Kidney glomerular epithelial cell (primary cell): Measurements from ENCODE around the gene RBM26.
"Not testable (repeated sequence)": the region's sequence is repeated elsewhere in the genome, so short reads cannot be mapped to it uniquely, and the experiment has no call there.

Source experiments
- DNase-seq: peaks from one replicate; lab custom pipeline; 2025; lab: John Stamatoyannopoulos, UW

RBM26 gene

DNA sequence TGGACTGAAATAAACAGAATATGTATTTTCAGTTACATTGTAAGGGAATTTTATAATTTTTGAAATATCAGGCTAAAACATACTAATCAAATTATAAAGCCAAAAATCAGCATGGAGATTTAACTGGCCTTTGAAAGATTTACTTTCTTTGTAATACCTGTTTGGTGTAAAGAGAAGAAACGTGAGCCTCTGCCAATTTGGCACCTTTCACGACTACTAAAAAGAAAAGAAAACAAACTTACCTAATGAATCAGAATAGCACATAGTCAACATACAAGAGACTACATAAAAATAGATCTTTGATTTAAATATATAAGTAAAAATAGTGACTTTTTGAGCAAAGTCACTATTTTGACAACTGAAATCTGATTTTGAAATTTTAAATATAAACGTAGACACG is 87.4 kb downstream of the RBM26 start:
- no peak for DNase-seq

DNA sequence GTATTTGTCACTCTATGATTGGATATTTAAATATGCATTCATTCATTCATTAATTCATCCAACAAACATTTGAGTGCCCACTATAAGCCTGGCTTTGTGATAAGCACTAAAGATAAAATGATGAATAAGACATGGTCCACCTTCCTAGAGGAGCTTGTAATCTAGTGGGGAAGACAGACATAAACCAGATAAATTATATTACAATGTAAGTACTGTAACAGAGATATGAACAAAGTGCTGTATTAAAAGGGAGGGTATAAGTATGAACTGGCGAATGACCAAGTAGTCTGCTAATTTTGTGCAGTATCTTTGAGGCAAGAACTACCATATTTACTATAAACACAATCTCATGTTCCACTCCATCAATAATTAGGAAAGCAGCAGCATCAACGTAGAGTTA is 88.2 kb downstream of the RBM26 start:
- no peak for DNase-seq

DNA sequence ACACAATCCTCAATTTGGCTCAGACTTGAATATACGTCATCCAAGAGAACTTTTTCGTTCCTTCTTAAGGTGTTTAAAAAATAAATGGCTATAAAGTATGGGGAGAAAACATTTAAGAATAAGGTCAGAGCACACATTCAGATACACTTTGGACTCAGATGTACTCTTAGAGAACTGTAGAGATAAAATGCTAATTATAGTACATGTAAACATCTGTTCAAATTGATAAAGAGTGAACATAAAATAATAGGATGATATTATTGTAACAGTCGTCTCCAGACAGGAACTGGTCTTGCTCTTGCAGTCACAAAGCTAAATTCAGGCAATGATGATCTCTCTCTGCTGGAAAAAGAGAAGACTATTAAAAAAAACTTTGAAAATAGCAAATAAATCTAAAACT is 91.4 kb downstream of the RBM26 start:
- DNase-seq = no peak

DNA sequence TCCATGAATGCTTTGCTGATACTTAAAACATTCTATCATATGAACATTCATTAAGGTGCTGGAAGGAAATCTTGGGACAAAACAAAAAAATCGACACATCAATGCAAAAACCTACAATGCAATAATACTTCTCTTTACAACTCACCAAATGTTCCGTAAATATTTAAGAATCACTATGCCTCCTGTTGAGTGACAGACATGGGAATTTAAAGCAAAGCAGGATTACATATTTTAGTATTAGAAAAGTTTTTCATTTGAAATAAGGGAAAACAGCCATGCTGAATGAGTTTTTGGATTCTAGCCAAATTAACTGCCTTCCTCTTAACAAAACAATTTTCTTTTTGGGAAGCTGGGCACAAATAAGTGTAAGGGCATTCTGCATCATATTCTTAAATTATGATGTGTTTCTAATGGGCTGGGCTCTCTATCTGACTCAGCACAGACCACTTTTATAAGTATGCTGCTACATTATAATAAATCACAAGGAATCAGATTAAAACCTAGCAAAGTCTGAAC is 93.7 kb downstream of the RBM26 start:
- DNase-seq = no peak

DNA sequence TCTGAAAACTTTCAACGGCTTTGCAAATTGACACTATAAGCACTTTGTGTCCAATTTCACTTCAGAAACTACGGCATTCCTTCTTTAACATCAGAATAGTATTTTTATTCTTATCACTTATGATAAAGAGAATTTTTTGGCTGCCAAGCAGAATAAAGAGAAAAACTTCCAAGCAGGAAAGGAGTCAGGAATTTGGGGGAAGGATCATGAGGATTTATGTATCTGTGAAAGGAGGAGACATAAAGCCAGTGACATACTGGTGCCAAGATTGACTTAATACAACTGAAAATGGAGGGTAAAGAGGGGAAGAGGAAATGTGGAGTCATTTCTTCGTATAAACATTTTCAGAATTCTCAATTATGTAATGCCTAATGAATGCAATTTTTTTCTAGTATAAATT is 94.7 kb downstream of the RBM26 start:
- no peak for DNase-seq

DNA sequence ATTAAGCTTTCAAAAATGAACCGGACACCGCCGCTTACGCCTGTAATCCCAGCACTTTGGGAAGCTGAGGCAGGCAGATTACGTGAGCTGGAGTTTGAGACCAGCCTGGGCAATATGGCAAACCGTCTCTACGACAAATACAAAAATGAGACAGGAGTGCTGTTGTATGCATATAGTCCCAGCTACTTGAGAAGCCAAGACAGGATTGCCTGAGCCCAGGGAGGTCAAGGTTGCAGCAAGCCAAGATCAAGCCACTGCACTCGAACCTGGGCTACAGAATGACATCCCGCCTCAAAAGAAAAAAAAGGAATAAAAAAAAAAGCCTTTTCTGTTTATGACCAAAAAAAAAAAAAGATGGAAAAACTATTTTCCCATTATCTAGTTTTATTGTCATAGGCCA is 96.4 kb downstream of the RBM26 start:
- DNase-seq = no peak

DNA sequence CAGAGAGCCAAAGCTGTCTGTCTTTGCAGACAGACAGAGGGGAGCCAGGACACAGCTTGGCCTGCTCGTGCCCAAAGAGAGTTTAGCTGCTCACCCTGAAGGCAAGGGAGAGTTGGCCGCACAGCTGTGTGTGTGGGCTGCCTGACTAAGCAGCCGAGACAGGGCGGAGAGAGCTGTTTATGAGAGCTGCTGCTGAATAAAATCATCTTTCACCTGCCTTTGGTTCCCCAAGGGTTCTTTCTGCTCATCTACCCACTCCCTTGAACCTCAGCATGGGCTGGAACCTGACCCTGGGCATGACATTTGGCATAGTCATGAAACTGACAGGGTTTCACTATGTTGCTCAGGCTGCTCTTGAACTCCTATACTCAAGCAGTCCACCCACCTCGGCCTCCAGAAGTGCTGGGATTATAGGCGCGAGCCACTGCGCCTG is 98.2 kb downstream of the RBM26 start:
- DNase-seq = no peak

DNA sequence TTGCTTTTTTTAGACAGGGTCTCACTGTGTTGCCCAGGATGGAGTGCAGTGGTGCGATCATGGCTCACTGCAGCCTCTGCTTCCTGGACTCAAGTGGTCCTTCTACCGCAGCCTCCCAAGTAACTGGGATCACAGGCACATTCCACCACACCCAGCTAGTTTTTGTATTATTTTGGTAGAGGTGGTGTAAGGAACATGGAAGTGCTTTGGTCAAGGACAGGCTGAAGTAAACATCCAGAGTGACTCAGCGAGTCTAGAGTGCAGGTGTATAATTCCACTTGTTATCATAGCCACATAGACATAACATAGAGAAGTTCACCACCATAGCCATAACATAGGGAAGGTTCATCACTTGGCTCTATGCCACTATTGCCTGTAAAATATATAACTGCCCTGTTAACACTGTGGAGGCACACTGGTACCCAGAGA is 98.6 kb downstream of the RBM26 start:
- no peak for DNase-seq

DNA sequence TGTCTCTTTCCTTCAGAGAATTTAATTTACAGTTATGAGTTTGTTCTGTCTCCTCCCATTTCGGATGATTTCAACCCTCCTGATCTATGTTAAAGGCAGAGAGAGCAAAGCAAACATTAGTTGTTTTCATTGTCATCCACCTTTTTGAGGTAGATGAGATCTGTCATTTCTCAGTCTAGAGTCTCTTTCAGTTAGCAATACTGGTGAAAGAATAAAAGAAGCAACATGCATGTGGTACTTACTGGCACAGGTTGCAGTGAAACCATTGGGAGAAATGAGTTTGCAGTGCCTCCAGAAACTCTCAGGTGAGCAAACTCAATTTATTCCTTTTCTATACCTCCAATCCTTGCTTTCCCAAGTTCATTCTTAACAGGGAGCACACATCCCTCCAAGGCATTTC is 99.4 kb downstream of the RBM26 start:
- no peak for DNase-seq

DNA sequence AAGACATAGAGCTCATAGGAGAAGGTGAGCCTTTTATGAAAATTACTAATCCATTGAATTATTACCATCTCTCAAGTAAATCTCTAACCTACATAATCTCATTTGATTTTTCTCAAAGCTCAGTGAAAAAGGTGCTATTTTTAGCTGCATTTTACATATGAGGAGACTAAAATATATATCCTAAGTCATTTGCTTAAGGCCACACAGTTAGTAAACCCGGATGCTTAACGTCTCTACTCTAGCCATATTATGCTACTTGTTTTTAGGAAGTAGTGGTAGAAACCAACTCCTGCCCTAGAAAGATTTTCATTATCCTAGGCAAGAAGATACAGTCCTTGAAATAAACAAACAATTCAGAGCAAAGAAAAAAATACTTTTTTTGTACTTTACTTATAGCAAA is 108.9 kb downstream of the RBM26 start:
- DNase-seq = no peak

DNA sequence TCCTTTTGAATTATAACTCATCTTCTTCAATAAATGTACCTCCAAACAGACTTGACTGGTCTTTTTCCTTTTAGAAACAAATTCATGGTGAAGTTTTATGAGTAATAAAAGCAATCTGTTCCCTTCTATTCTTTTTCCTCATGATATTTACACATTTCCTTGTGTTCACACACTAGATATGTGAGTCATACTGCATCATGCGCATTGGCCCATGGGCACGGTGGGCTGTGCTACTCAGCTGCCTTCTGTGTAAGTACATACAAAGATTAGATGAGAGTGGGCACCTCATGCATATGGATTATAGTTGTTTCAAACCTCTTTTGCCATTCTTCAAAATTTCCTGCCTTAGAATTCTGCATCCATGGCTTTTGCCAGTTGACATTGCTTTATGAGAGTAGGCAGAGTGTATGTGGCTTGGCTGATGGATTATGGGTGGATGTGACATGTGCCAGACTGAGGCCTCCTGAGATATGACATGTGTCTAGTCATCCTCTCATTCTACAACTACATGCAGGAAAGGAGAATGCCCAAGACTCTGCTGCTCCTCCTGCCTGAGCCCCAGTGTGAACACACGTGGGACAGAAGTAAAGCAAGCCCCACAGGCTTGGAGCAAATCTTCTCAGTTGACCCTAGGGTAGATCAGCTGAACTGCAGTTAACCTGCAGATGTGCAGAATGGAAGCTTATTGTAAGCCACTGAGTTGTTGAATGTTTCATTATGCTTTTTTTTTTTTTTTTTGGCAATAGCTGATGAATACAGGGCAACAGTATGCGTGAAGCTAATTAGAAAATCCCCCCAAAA is 109.9 kb downstream of the RBM26 start:
- DNase-seq = no peak

DNA sequence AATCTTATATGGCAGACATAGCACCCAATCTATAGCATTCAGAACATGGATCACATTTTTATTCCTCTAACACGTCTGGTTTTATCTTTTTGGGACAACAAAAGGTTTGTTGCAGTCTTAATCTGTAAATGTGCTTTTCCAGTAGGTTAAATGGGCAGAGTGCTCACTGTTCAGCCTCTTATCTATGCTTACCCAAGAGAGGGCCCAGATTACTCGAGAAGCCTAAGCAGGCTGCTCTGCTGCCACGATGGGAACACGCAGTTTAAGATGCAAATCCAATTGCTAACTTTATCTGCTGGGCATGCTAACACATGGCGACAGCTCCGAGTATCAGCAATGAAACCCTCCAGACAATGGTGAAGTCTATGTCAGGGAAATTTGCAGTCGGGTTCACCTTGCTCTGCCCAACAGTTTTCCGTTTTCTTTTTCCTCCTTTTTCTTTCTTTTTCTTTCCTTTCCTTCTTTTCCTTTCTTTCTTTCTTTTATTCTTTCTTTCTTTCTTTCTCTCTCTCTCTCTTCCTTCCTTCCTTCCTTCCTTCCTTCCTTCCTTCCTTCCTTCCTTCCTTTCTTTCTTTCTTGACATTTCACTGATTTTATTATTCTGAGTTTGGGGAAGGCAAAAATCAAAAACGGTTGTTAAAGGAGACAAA is 115.3 kb downstream of the RBM26 start:
- DNase-seq = no peak

DNA sequence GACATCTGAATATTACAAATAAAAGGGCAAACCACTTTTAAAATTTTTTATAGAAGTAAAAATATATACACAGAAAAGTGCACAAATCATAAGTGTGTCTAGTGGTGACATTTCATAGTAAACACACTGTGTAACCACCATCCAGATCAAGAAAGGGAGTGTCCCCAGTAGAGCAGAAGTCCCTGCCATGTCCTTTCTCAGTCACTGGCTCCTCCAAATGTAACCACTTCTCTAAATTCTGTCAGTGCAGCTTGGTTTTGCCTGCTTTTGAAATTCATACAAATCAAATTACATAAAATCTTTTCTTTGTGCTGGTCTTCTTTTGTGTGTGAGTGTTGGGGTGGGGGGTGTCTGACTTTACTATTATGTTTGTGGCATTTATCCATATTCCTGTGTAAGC is 116.5 kb downstream of the RBM26 start:
- DNase-seq = no peak

DNA sequence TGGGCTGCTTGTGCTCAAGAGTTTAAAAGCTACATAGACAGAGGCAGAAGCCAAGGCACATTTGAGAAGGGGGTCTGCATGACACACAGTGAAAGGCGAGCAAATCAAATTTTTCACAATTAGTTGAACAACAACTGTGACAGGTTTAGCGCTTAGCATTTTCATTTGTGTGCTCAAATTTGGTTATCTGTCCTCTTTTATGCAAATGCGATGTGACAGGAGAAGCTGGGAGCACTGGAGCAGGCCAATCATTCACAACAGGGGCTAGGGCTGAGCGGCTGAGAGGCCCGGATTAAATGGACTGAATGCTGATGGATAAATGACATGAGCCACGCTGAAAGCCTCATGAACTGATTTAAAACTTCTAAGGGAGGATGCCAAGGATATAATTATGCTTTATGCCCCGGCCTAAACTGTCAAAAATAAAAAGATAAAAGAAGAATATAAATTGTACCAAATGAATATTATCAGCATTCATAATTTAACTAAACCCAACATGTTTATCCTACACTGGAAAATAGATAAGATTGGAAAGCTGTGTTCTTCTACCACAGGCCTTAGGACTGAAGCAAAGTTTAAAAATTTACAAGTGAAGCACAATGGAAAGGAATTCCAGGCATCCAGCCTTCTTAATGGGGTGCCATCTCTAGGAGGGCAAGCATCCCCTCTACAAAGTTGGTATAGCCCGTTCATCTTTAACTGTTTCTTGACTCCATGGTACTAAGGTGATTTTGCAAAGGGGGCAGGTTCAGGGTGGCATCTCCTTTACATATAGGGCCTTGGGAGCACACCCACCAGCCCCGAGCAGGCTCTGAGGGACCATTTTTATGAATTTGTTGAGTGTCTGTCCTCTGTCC is 117.9 kb downstream of the RBM26 start:
- no peak for DNase-seq

DNA sequence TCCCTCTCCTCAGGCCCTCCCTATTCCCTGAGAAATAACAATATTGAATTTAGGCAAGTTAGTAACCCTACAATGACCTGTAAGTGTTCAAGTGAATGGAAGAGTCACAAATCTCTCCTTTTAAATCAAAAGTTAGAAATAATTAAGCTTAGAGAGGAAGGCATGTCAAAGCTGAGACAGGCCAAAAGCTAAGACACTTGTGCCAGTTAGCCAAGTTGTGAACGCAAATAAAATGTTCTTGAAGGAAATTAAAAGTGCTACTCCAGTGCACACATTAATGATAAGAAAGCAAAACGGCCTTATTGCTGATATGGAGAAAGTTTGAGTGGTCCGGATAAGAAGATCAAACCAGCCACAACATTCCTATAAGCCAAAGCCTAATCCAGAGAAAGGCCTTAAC is 120.9 kb downstream of the RBM26 start:
- no peak for DNase-seq

DNA sequence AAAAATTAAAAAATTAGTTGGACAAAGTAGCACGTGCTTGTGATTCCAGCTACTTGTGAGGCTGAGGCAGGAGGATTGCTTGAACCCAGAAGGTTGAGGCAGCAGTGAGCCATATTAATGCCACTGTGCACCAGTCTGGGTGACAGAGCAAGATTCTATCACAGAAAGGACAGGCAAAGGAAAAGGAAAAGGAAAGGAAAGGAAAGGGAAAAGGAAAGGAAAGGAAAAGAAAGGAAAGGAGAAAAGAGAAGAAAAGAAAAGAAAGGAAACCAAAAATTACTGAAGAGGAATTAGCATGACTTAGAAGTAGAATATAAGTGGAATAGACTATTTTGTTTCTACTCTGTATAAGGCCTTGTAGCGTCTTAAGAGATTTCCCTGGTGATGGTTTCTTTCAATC is 122.3 kb downstream of the RBM26 start:
- no peak for DNase-seq

DNA sequence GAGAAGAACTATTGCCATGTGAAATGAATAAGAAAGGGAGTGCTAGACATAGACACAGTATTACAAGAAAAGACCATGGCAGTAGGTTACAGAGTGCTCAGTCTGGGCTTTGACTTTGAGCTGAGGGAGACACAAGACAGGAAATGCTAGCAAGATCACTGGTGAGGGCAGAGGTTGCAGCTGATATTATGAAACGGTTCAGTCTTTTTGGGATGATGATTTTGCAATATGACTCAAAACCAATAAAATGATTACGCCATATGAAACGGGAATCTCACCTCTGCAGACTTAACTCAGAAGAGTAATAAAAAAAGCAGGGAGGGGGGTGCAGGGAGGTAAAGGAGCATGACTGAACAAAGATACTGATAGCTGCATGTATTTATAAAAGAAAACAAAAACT is 123.1 kb downstream of the RBM26 start:
- no peak for DNase-seq

DNA sequence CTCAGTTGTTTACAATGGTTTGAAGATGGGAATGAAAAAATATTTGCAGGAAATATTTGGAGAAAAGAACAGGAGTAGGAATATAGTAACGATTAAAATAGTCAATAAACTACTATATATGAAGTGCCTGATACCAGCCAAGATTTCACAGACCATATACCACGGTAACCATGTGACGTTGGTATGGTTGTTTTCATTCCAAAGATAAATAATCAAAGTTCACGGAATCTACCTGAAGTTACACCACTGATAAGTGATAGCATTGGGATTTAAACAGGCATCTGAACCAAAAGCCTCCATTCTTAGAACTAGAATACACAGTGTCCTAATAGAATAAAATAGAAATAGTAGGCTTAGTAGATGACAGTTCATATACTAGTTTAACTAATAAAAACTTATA is 123.5 kb downstream of the RBM26 start:
- no peak for DNase-seq

DNA sequence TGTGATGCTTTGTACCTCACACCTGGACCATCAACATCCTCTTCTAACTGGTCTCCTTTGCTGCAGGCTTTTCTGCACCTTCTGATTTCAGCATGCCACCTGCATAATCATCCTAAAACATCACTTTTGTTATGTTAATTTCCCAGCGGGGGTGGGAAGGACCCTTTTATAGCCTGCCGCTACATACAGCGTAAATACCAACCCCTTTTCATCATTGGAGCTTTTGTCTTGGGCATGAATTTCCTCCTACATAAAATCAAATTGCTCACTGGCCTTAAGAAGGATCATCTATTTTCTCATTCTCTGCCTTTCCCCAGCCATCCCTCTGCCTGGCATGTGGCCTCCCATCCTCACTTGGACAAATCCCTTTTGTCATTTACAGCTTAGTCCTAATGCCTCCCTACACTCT is 124.7 kb downstream of the RBM26 start:
- DNase-seq = no peak

DNA sequence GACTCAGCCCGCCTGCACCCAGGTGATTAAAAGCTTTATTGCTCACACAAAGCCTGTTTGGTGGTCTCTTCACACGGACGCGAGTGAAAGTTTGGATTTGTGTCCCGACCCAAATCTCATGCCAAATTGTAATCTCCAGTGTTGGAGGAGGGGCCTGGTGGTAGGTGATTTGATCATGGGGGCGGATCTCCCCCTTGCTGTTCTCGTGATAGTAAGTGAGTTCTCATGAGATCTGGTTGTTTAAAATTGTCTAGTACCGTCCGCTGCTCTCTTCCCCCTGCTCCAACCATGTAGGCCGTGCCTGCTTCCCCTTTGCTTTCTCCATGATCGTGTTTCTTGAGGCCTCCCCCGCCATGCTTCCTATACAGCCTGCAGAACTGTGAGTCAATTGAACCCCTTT is 126.3 kb downstream of the RBM26 start:
- DNase-seq = not testable (repeated sequence)

DNA sequence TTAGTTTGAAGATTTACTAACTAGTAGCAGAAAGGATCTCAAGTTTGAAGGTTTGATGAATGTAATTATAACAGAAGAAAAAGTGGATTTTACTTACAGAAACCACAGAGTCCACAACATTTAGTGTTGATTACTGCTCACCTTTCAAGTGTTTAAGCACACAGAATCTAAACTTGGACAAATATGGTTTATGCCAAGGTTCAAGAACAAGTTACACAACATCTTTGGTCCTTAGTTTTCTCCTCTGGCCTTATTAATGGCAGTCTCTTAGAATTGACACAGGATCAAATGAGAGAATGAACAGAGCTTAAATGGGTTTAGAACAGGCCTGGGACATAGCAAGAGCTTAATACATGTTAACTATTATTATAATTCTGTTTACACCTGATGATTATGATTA is 133.0 kb downstream of the RBM26 start:
- DNase-seq = no peak

DNA sequence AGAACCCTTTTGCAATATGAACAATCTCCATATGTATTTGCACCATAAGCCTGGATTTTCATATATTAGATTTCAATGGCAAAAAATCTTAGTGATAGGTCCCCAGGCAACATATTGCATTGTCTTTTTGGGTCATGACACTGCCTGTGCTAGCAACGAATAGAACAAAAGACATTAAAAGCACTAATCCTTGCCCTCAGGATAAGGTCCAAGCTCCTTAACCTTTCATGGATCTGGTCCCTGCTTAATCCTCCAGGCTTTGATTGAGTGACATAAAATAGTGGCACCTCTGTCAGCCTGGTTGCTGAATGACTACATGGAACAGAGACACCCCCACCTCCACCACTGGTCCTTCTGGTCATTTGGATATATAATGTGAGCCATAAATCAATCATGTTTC is 134.4 kb downstream of the RBM26 start:
- no peak for DNase-seq

DNA sequence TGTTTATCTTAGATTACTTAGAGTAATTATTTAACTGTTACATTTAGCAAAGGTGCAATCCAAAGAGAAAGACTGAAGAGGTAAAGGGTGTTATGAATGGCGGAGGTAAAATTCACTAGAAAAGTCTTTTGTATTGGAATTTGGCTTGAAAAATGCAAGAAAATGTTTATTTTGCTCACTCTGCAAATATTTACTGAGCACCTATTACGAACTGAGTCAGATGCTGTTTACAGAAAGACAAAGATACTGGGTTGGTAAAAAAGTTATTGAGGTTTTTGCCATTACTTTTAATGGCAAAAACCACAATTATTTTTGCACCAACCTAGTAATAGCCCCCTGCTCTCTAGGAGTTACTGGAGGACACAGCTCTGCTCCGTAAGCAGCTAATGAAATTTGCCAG is 135.2 kb downstream of the RBM26 start:
- DNase-seq = no peak
